GM18526 (cell line): Measurements from ENCODE around the gene PA2G4.

Experiments used
- POLR2A ChIP-seq: IDR thresholded peaks from 3 replicates; pipeline ENCODE4 v1.6.1; 2011; ENCODE audit not compliant: insufficient read length; ENCODE audit errors: extremely low read depth

The PA2G4 gene

GRCh38 chr12:56134897-56135296 is 30.5 kb downstream of the PA2G4 start:
- TF ChIP-seq POLR2A = no peak

DNA sequence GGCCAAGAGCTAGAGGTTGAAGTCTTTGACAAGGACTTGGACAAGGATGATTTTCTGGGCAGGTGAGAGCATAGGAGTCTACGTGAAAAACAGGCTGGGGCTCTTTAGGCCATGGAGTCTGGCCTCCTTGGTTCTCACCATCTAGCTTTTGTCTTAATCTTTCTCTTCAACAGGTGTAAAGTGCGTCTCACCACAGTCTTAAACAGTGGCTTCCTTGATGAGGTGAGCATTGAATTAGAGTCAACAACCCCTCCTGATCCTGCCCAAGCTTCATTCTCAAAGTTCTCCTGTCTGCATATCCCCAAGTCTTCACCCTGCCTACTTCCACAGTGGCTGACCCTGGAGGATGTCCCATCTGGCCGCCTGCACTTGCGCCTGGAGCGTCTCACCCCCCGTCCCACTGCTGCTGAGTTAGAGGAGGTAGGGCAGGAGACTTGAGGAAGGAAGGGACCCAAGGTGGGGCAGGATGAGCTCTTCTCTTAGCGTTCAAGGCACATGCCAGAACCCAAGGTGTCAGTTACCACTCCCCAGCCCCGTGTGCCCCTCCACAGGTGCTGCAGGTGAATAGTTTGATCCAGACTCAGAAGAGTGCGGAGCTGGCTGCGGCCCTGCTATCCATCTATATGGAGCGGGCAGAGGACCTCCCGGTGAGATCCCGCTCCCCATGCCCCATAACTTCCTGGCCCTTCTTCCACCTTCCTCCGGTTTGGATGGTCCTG is 33.7 kb downstream of the PA2G4 start:
- TF ChIP-seq POLR2A = no peak

GRCh38 chr12:56141946-56142784 is 37.8 kb downstream of the PA2G4 start:
- TF ChIP-seq POLR2A = no peak

- TF ChIP-seq POLR2A = no peak
Measured at GRCh38 chr12:56143217-56143616, 38.9 kb downstream of the PA2G4 start.

- no peak for TF ChIP-seq POLR2A
Measured at GRCh38 chr12:56143870-56144269, 39.5 kb downstream of the PA2G4 start.

- no peak for TF ChIP-seq POLR2A
Measured at GRCh38 chr12:56145217-56145616, 40.9 kb downstream of the PA2G4 start.

- TF ChIP-seq POLR2A = no peak
Measured at GRCh38 chr12:56146492-56147460, 42.4 kb downstream of the PA2G4 start.

GRCh38 chr12:56150563-56150962 is 46.2 kb downstream of the PA2G4 start:
- TF ChIP-seq POLR2A = no peak

DNA sequence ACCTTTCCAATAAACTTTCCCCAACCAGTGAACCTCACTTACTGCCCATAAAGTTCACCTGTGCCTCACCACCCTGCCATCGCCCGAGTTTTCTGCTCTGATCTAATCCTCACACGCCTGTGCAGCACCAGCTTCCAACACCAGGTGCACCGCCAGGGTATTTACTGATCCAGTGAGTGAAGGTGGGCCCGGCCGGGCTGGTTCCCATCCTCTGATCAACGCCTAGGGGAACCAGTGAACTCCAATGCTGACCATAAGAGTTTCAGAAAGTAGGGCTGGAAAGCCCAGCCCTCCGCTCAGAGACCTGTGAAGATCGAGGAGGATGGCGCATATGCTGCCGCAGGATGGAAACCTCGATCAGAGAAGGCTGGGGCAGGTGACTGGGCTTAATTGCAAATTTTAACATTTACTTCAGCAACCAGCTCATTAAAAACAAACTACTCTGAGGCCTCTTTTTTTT is 47.3 kb downstream of the PA2G4 start:
- no peak for TF ChIP-seq POLR2A

- peak; percentile 80 for TF ChIP-seq POLR2A
Measured at GRCh38 chr12:56152132-56152755, 47.9 kb downstream of the PA2G4 start, which contains the start of gene MYL6B. Gene MYL6B (plus strand): TSS chr12:56152587. CDS start chr12:56153919, 1,332 bp downstream.

DNA sequence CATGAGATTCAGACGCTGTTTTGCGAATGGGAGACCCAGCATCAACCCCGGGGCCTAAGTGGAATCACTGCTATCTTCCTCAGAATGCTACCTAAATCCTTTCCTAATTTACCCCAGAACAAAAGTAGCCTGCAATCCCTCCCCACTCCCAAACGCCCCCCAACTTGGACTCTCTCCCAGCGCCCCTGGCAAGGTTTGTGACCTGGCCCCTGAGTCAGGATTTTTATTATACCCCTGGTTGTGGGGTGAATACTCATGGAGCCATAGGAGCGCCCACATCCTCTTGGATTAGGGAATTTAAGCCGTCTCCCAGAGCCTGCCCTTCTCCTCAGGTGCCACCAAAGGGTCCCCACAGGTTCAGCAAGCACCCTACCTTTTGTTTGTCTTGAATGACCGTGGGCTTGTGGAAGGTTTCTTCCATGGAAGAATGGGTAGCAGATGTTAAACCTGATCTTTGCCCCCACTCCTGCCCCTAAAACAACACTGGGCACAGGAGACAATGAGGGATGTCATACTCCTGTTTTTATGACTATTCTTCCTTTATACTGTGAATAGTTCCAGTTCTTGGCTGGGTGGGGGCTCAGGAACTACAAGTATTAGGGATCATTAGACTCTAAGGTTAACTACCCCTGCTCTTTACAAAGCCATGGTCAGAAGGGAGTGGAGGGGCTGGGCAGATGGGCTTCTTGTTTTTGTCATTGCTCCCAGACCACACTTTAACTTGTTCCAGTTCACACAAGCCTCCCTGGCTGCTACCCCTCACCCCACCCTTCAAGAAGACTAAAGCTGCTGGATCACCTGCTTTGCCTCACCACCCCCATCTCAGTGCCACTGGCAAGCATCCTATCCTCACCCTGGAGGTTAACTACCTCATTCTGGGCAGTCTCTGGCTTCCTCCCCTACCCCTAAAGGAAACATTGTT is 48.7 kb downstream of the PA2G4 start:
- TF ChIP-seq POLR2A = no peak

GRCh38 chr12:56153678-56154065 is 49.3 kb downstream of the PA2G4 start:
- TF ChIP-seq POLR2A = no peak

DNA sequence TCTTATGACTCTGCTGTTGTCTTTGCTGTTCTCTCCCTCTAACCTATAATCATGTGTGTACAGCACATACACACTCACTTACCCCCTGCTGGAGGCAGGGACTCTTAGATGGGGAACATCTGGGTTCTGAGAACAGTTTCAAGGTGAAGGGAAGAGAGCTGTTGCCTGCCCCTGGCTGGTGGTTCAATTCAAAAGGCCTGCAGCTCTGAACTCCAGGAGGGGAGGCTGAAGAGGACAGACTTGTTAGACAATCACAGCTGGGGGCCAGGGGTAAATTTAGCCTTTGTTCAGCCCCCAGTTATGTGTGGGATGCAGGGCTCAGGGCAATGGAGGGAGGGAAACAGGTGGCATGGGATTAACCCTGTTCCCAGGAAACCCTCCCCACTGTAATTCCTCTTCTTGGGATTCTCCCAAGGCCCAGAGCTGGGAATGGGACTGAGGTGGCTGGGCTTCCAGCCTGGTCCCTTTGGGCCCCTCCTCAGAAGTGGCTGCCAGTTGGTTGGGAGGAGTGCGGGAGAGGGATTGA is 50.0 kb downstream of the PA2G4 start:
- TF ChIP-seq POLR2A = no peak
